RPMI7951 (cell line): ENCODE data around the gene CDS1. TPM values are rescaled to one million over a fixed set of nuclear protein-coding genes. Genes with fewer than 3 reads are reported as not detected.
"Not testable (repeated sequence)": the region's sequence is repeated elsewhere in the genome, so short reads cannot be mapped to it uniquely, and the experiment has no call there.

Experiments
- DNase-seq: peaks from one replicate; pipeline ENCODE4 v3.0.0-alpha.2; 2012; ENCODE audit warnings: low read depth
- total RNA-seq: library from RNA; depleted of rRNA; stranded (reverse); fragments of >200 nt; shearing (Covaris generic); gene quantifications from 2 replicates; pipeline ENCODE4 v1.2.3, GENCODE V29; 2014; rRNA removed

CDS1 gene
- total RNA-seq = 0.12 and 0.20 TPM in 2 replicates

DNA sequence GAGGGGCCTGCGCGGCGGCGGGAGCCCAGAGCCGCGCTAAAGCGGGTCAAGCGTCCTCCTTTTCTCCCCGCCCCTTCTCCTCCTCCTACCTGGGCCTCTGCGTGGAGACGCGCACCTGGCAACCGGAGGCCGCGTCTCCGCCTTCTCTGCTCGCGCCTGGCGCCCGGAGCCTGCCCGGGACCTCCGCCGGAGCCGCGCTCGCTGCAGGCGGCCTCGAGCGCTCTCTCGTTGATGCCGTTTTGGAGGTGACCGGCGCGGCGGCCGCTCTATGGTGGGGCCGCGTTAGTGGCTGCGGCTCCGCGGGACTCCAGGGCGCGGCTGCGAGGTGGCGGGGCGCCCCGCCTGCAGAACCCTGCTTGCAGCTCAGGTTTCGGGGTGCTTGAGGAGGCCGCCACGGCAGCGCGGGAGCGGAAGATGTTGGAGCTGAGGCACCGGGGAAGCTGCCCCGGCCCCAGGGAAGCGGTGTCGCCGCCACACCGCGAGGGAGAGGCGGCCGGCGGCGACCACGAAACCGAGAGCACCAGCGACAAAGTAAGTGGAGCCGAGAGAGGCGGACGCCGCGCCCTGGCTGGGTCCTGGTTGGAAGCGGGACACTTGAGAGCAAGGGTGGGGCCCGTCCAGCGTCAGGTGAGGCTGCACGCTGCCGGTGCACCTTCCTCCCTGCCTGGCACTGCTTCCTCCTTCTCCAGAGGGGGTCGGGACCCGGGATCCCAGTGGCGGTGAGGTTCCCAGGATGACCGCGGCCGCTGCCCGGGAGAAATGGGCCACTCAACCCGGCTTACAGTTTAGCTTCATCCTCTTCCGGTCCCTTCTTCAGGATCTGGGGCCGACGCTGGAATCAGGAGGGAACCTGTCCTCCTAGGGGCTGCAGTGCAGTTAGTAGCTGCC lies at the start of gene CDS1:
Gene CDS1, plus strand, starts transcription at position 140 of the 888 bp plus-strand sequence. Its CDS starts 275 bp downstream, at position 415.
- no peak for DNase-seq

- no peak for DNase-seq
Measured at GRCh38 chr4:84535901-84536300, 47.0 kb upstream of the CDS1 start.

- DNase-seq = no peak
Measured at GRCh38 chr4:84545093-84545492, 37.8 kb upstream of the CDS1 start.

- DNase-seq = no peak
Measured at GRCh38 chr4:84547211-84547610, 35.7 kb upstream of the CDS1 start.

DNA sequence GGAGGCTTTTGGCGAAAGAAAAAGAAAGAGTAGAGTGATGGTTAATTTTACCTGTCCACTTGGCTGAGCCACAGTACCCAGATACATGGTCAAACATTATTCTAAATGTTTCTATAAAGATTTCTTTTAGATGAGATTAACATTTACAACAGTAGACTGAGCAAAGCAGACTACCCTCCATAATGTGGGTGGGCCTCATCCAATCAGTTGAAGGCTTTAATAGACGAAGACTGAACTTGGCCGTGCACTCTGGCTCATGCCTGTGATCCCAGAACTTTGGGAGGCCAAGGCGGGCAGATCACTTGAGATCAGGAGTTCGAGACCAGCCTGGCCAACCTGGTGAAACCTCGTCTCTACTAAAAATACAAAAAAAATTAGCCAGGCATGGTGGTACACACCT lies 33.7 kb upstream of the CDS1 start:
- DNase-seq = not testable (repeated sequence)

DNA sequence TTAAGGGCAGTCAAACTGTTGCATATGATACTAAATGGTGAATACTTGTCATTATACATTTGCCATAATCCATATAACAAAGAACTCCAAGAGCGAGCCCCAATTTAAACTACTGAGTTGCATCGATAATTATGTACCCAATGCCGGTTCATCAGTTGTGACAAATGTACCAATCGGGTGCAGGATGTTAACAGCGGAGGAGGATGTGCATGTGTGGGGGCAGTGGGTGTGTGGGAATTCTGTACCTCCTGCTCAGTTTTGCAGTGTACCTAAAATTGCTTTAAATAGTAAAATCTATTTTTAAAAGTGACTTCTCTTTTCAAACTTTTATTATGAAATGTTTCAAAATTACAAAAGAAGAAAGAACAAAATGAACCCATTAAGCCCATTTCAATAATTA lies 20.8 kb upstream of the CDS1 start:
- no peak for DNase-seq

DNA sequence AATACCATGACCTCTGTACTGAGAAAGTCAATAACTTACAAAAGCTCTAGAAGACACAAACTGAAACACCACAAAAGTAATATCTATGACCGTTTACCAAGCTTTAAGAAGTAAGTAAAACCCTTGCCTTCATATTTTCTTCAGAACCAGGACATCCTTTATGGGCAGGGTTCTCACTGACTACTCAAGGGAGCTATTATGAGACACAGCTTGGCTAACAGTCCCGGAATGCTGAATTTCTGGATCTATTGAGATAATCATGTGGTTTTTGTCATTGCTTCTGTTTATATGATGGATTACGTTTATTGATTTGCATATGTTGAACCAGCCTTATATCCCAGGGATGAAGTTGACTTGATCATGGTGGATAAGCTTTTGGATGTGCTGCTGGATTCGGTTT lies 19.9 kb upstream of the CDS1 start:
- DNase-seq = no peak

DNA sequence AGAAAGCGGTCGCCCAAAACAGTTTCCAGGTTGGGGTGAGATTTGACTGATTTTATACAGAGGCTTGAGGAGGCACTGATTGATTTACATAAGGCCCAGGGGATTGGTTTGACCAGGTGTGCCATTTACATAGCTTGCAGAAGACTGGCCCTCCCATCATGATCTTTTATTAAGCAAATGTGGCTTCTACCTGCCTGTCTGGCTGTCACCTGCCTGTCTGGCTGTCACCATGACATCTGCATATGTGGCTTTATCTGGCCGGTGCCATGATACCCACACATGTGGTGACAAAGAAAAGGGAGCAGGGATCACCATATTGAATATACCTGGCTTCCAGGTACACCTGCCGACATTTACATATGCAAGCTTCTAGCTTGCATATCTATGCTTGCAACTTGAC lies 17.0 kb upstream of the CDS1 start:
- DNase-seq = no peak

GRCh38 chr4:84568496-84568895 lies 14.4 kb upstream of the CDS1 start:
- no peak for DNase-seq

DNA sequence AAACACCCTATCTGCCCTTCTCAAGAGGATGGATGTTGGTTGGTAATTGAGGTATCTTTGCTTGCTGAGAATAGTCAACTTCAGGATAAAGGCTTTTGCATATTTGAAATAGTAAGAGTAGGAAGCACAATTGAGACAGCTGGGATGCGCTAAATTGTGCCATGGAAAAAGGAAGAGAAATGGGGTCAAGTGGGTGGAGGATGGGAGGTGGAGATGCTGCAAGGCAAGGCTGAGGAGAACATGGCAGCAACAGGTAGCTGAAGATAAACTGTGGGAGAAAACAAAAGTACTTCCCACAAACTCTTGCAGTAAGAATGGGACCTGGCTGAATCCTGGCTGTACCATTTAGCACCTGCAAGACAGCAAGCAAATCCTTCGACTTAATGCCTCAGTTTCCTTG lies 13.9 kb upstream of the CDS1 start:
- no peak for DNase-seq

GRCh38 chr4:84573385-84574068 lies 9.4 kb upstream of the CDS1 start:
- peak; percentile 15 for DNase-seq

- no peak for DNase-seq
Measured at GRCh38 chr4:84574069-84574720, 8.7 kb upstream of the CDS1 start.

DNA sequence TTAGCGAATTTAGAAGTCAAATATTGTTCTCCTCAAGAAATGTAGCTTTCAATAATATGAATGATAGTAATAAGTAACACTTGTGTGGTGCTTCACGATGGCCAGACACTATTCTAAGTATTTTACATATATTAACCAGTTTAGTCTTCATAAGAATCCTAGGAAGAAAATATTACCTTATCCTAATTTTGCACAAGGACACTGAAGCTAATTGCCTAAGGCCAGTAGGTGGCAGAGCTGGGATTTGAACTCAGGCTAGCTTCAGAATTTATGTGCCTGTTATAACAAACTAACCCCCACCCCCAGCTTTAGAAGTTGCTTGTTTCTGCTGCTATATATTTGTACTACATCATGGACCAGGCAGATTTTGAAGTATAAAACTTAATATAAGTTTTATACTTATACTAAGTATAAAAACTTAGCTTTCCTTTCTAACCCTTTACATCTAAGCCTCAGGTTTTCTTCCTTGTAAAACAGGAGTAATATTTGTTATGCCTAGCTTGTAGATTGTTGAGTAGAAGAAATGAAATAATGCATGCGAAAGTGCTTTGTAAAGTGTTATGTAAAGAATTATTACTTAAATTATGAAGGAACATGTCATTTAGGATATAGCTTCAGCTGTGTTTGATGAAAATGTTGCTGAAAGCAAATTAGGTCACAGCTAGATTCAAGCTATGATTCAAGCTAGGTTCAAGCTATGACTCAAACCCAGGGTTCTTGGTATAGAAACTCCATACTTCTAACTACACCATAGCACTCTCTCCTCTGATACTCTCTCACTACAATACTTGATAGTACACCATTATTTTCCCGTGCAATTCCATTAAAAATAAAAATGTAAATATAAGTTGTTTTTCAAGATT lies 4.2 kb upstream of the CDS1 start:
- peak; percentile 37 for DNase-seq

- DNase-seq = no peak
Measured at GRCh38 chr4:84579403-84579776, 3.5 kb upstream of the CDS1 start.

GRCh38 chr4:84582302-84582987 lies 482 bp upstream of the CDS1 start:
- DNase-seq = peak; percentile 39

DNA sequence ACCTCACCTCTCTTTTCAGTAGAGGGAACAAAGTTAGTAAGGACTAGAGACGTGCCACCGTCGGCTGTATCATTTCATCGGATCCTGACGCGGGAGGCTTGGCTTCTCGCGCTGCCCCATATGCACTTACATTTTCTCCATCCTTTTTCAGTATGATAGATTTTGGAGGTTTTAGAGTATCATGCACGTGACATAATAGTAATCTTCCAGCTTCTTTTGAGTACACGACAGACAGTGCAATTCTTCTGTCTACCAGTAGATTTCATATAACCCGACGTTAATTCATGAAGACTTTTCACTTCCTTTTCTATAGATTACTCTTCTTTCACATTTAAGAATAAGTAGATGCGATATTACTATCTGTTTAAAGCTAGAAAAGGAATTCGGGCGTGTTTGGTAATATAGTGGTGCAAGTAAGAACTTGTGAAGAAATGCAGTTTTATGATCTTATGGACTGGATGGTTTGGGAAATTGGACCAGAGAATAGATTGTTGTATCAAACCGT lies 1.0 kb downstream of the CDS1 start:
- no peak for DNase-seq

GRCh38 chr4:84585251-84585650 lies 2.3 kb downstream of the CDS1 start:
- DNase-seq = no peak

DNA sequence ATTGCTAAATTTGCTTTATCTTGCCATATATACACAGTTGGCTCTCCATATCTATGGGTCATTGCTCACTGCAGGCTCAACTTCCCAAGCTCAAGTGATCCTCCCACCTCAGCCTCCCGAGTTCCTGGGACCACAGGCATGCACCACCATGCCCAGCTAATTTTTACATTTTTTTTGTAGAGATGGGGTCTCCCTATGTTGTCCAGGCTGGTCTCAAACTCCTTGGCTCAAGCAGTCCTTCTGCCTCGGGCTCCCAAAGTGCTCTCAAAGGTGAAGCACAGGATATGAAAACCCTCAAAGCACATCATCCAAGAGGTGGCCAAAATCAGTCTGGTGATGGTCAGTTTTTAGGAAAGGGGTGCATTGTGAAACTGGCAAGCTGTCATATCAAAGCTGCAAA lies 11.8 kb downstream of the CDS1 start:
- DNase-seq = no peak

DNA sequence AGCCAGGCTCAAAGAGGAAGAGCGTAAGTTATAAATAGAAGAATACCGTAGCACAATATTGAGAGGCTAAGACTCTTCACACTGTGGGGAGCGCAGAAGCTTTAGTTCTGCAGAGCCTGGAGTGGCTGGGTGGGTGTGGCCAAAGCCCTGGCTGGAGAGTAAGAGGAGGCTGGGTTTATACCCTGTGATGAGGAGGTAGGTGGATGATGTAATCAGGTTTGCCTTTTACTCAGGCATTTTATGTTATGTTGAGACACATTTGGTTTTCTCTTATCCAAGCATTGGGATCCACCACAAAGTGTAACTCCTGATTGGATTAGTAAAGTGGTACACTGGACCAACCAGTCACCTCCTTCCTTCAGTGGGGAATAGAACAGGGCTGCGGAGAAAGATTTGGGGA lies 13.9 kb downstream of the CDS1 start:
- DNase-seq = no peak

- no peak for DNase-seq
Measured at GRCh38 chr4:84597450-84597849, 14.5 kb downstream of the CDS1 start.

GRCh38 chr4:84606645-84607044 lies 23.7 kb downstream of the CDS1 start:
- DNase-seq = no peak
